Measurements from ENCODE around the gene CETN3. TPM values are rescaled to one million over a fixed set of nuclear protein-coding genes. Genes with fewer than 3 reads are reported as not detected.

The CETN3 gene
- total RNA-seq, 2 donors from 2014 or later, result 10.1 to 12.2 TPM

DNA sequence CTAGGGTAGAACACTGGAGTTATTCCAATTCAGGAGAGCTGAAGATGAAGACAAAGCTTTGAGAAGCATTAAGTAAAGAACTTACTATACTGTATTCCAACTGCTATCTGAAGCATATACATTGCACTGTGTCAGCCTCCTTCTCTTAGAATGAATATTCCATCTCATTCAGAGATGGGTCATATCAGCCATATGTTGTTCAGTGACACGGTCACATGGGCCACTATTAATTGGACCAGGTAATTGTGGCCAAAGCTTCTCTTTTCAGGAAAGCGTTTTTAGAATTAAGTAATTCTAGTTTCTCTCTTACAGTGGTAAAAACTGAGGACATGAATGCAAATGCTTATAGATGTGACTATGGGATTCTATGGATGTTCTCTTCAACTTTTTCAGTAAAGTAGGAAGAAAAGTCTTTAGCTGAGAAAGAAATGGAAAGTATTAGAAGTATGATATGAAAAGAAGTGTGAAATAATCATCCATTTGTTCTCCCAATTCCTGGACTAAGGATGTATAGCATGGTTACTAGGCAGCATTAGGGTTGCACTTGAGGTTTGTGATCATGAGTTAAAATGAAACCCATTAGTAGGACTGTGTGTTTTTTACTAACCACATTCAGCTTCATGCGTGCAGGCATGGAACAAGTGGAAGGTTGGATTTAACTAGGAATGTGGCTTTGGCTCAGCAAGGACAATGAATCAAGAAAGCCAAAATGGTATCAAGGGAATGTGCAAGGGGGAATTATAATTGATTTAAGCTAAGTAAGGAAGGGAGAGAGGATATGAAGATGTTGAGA lies 40.9 kb downstream of the CETN3 start:
- ATAC-seq (ENCODE audit: insufficient number of reproducible peaks, low FRiP score, low read depth), result no peak
- Histone ChIP-seq H3K36me3 (no peaks in the 10 kb centered on the region), H3K4me1 (ENCODE audit: control insufficient read depth in 1 of 2, low read depth in 2 of 2) (no peaks in the 10 kb centered on the region), H3K4me3 (no peak overlapping the region), H3K27ac (no peak overlapping the region), H3K27me3 (replicated peaks; ENCODE audit: insufficient read depth) (no peaks in the 10 kb centered on the region), H3K9me3 (no peaks in the 10 kb centered on the region)
- DNase-seq (ENCODE audit: low spot score), result no peak
- TF ChIP-seq, protein P1, sequence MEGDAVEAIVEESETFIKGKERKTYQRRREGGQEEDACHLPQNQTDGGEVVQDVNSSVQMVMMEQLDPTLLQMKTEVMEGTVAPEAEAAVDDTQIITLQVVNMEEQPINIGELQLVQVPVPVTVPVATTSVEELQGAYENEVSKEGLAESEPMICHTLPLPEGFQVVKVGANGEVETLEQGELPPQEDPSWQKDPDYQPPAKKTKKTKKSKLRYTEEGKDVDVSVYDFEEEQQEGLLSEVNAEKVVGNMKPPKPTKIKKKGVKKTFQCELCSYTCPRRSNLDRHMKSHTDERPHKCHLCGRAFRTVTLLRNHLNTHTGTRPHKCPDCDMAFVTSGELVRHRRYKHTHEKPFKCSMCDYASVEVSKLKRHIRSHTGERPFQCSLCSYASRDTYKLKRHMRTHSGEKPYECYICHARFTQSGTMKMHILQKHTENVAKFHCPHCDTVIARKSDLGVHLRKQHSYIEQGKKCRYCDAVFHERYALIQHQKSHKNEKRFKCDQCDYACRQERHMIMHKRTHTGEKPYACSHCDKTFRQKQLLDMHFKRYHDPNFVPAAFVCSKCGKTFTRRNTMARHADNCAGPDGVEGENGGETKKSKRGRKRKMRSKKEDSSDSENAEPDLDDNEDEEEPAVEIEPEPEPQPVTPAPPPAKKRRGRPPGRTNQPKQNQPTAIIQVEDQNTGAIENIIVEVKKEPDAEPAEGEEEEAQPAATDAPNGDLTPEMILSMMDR (IDR thresholded peaks at IDR 0.05), result no peak

DNA sequence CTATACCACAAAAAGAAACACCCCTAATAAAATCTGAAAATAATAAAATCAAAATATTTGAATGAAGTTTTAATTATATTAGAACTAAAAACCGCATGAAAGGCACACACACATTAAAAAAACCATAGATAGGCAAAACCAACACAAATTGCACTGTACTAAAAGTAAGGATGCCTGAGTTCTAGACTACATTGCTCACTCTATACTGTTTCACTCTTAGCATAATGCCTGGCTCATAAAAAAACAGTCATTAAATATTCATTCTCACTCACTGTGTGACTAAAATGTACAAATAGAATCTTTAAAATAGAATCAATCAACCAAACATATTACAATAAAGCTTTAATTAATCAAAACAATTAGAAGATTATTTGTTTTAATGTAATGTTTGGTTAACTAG lies 41.7 kb downstream of the CETN3 start:
- Histone ChIP-seq H3K9me3 (no peaks in the 10 kb centered on the region), H3K27ac (no peak overlapping the region), H3K4me1 (ENCODE audit: control insufficient read depth in 1 of 2, low read depth in 2 of 2) (no peaks in the 10 kb centered on the region), H3K4me3 (no peak overlapping the region), H3K27me3 (replicated peaks; ENCODE audit: insufficient read depth) (no peaks in the 10 kb centered on the region), H3K36me3 (no peaks in the 10 kb centered on the region)
- TF ChIP-seq, protein P1 (IDR thresholded peaks at IDR 0.05), result no peak
- no peak for DNase-seq (ENCODE audit: low spot score)
- ATAC-seq (ENCODE audit: insufficient number of reproducible peaks, low FRiP score, low read depth), result no peak

DNA sequence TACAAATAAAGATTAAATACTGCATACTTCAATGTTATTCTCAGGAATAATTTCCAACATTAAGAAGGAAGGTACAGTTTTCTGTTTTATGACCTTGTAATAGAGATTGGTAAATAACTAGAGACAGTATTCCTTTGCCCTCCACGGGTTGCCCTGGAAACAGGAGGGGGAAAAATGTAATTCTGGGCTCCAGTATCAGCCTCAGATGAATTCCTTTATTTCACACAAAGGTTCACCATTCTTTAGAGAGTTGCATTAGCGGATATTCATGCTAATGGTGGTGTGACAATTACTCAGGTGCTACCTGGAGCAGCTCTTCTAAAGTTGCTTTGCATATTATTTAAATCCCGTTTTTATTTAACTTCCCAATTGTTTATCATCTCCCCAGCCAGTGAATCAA lies 42.6 kb downstream of the CETN3 start:
- TF ChIP-seq, protein P1 (IDR thresholded peaks at IDR 0.05), result no peak
- Histone ChIP-seq H3K4me1 (ENCODE audit: control insufficient read depth in 1 of 2, low read depth in 2 of 2) (no peaks in the 10 kb centered on the region), H3K27me3 (replicated peaks; ENCODE audit: insufficient read depth) (no peaks in the 10 kb centered on the region), H3K9me3 (no peaks in the 10 kb centered on the region), H3K4me3 (no peak overlapping the region), H3K27ac (no peak overlapping the region), H3K36me3 (no peaks in the 10 kb centered on the region)
- no peak for DNase-seq (ENCODE audit: low spot score)
- ATAC-seq (ENCODE audit: insufficient number of reproducible peaks, low FRiP score, low read depth), result no peak

DNA sequence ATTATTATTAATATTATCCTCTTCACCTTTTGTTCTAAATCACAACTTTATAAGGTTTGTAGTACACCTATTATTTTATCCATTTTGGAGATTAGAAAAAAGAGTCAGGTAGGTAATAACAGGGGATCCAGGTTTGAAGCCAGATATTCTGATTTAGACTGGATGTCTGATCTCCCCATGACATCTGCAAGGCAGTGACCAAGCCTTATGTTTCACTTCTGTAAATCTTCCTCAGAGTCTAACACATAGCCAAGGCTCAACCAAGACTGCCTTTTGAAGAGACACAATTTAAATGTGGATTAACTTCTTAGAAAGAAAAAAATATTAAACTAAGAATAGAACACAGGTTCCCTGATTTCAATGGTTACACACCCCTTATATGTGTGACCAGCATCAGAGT lies 44.2 kb downstream of the CETN3 start:
- H3K9me3 ChIP-seq, result no peaks in the 10 kb centered on the region
- H3K4me1 ChIP-seq (ENCODE audit: control insufficient read depth in 1 of 2, low read depth in 2 of 2), result no peaks in the 10 kb centered on the region
- DNase-seq (ENCODE audit: low spot score) (no peak), ATAC-seq (ENCODE audit: insufficient number of reproducible peaks, low FRiP score, low read depth) (no peak)
- TF ChIP-seq, protein P1 (IDR thresholded peaks at IDR 0.05), result no peak
- H3K36me3 ChIP-seq, result no peaks in the 10 kb centered on the region
- H3K27me3 ChIP-seq (replicated peaks; ENCODE audit: insufficient read depth), result no peaks in the 10 kb centered on the region
- no peak overlapping the region for H3K27ac ChIP-seq
- no peak overlapping the region for H3K4me3 ChIP-seq

DNA sequence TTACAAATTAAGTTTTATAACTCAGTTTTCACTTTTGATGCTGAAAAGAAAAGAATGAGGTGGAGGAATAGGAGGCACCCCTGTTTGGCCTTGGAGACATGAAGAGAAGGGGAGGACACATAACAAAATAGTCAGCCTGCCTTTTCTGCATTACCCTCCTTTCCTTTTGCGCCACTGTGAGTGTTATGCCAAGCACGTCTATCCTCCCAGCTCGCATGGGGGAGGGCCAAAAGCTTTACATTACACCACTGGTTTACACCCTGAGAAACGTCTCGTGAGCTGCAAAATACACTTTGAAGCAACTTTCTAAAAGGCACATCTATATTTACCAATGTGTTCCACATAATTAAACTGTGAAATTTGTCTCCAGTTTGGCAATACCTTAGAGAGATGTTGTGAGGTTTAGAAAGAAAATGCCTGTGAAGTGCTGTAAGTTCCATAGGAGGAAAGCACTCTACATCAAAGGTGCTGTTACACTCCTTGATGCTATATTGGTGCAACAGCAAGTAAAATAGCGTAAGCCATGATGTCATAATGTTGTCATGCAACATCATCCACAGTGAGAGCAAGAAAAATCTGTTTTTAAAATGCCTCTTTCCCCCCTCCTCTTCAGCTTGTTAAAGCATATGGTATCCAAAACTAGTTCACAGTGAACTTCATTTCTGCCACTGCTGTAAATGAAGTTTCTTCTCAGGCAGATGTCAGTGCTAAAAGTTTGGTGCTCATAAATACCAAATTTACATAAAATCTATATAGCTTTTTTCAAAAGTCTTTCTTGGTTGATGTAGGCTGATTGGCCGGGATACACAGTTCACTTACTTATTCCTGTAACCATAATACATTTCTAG lies 50.3 kb downstream of the CETN3 start:
- Histone ChIP-seq H3K27ac (no peak overlapping the region), H3K4me3 (no peak overlapping the region), H3K36me3 (no peaks in the 10 kb centered on the region), H3K27me3 (replicated peaks; ENCODE audit: insufficient read depth) (no peaks in the 10 kb centered on the region), H3K9me3 (no peaks in the 10 kb centered on the region), H3K4me1 (ENCODE audit: control insufficient read depth in 1 of 2, low read depth in 2 of 2) (peaks cover 0 to 4% of the 10 kb centered on the region in 2 donors)
- no peak for ATAC-seq (ENCODE audit: insufficient number of reproducible peaks, low FRiP score, low read depth)
- DNase-seq (ENCODE audit: low spot score), result no peak
- TF ChIP-seq, protein P1 (IDR thresholded peaks at IDR 0.05), result no peak

Measured in thoracic aorta (tissue), 2 donors.